HG02623 (cell line): ENCODE measurements around the gene SRC.

Experiments
- ATAC-seq: cut with Tn5 transposase; IDR thresholded peaks from one replicate; pipeline ENCODE4 v1.9.1; 2021; ENCODE audit warnings: moderate library complexity; ENCODE audit not compliant: unreplicated experiment

SRC gene

GRCh38 chr20:37314617-37315016, 31.3 kb upstream of the SRC start:
- no peak for ATAC-seq

GRCh38 chr20:37315021-37315451, 30.9 kb upstream of the SRC start:
- no peak for ATAC-seq

- ATAC-seq: peak; percentile 30
Measured at GRCh38 chr20:37315452-37316110, 30.4 kb upstream of the SRC start.

- ATAC-seq: peak; percentile 83
Measured at GRCh38 chr20:37316116-37316774, 29.7 kb upstream of the SRC start.

GRCh38 chr20:37316775-37317170, 29.2 kb upstream of the SRC start:
- ATAC-seq: no peak

GRCh38 chr20:37317316-37317715, 28.6 kb upstream of the SRC start:
- no peak for ATAC-seq

GRCh38 chr20:37317994-37318640, 27.8 kb upstream of the SRC start:
- no peak for ATAC-seq

- ATAC-seq: no peak
Measured at GRCh38 chr20:37319151-37319671, 26.7 kb upstream of the SRC start.

GRCh38 chr20:37323985-37324384, 22.0 kb upstream of the SRC start:
- ATAC-seq: no peak

- no peak for ATAC-seq
Measured at GRCh38 chr20:37325206-37325605, 20.7 kb upstream of the SRC start.

GRCh38 chr20:37326666-37327065, 19.3 kb upstream of the SRC start:
- no peak for ATAC-seq

GRCh38 chr20:37327748-37328147, 18.2 kb upstream of the SRC start:
- no peak for ATAC-seq

- ATAC-seq: no peak
Measured at GRCh38 chr20:37328149-37328945, 17.6 kb upstream of the SRC start.

- no peak for ATAC-seq
Measured at GRCh38 chr20:37329481-37330165, 16.3 kb upstream of the SRC start.

- no peak for ATAC-seq
Measured at GRCh38 chr20:37330316-37330715, 15.6 kb upstream of the SRC start.

- no peak for ATAC-seq
Measured at GRCh38 chr20:37331060-37331857, 14.7 kb upstream of the SRC start.

- ATAC-seq: no peak
Measured at GRCh38 chr20:37333130-37333847, 12.7 kb upstream of the SRC start.

- ATAC-seq: no peak
Measured at GRCh38 chr20:37333848-37334318, 12.1 kb upstream of the SRC start.

GRCh38 chr20:37334450-37334849, 11.5 kb upstream of the SRC start:
- ATAC-seq: no peak
